Amygdala (tissue), 56 donors: Measurements from ENCODE around the gene BCL2L11.

Experiments
- DNase-seq, 56 donors: peaks; one replicate each; lab custom pipeline; 2025; lab: John Stamatoyannopoulos, UW

BCL2L11 gene

DNA sequence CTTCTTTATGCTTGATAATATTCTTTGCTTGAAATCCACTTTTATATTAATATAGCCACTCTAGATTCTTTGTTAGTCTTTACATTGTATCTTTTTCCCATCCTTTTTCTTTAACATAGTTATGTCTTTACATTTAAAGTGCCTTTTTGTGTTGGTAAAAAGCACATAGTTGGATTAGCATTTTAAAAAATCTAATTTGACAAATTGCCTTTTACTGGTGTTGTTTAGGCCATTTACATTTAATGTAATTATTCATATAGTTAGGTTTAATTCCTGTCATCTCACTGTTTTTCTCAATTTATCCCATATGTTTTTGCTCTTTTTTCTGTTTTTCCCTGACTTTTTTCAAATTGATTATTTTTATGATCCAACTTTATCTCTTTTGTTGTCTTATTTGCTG, 93.2 kb downstream of the BCL2L11 start:
- DNase-seq = no peak

DNA sequence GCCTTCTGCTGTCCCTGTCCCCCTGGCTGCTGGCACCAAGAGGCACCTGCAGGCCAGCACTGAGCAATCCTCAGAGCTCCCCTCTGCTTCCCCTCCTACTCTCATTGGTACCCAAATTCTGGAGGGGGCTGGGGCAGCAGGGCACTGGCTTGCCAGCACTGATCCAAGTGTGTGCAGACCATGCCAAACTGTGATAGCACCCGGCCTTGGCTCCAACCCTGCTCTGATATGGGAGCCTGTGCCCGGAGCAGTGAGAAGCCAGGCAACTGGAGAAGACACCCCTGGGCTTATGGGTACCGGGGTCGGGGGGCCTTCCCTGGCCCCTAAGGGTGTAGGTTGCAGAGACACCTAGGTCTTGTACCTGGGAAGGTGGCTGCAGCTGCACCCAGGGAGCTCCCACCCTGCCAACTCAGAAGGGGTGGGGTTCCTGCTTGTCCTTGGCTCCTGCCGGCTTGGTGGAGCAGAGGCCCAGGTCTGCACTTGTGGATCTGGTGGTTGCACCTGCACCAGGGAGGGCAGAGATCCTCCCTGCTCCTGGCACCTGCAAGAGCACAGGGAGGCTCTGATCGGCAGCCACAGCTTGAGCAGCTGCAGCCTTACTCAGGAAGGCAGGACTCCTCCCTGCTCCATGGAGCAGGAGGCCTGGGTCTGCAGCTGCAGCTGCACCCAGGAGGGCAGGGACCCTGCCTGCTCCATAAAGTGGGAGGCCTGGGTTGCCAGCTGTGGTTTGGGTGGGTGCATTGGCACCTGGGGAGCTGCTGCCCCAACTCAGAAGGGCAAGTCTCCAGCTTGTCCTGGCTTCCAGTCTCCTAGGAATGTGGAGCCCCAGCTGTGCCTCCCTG, 96.3 kb downstream of the BCL2L11 start:
- DNase-seq = no peak
